ENCODE results near the gene CARMIL1.

CARMIL1 gene

DNA sequence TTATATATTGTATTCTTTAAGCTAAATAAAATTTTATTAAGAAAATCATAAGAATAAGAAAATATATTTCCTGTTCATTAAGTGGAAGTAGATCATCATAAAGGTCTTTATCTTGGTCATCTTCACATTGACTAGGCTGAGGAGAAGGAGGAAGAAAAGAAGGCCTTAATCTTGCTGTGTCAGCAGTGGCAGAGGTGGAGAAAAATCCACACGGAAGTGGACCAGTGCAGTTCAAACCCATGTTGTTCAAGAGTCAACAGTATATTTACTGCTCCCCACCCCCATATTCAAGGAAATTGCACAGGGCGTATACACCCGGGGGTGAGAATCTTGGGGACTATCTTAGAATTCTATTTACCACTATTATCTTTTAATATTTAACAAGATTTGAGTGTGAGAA lies 194.3 kb downstream of the CARMIL1 start:
- TF ChIP-seq, protein P1, sequence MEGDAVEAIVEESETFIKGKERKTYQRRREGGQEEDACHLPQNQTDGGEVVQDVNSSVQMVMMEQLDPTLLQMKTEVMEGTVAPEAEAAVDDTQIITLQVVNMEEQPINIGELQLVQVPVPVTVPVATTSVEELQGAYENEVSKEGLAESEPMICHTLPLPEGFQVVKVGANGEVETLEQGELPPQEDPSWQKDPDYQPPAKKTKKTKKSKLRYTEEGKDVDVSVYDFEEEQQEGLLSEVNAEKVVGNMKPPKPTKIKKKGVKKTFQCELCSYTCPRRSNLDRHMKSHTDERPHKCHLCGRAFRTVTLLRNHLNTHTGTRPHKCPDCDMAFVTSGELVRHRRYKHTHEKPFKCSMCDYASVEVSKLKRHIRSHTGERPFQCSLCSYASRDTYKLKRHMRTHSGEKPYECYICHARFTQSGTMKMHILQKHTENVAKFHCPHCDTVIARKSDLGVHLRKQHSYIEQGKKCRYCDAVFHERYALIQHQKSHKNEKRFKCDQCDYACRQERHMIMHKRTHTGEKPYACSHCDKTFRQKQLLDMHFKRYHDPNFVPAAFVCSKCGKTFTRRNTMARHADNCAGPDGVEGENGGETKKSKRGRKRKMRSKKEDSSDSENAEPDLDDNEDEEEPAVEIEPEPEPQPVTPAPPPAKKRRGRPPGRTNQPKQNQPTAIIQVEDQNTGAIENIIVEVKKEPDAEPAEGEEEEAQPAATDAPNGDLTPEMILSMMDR (IDR thresholded peaks at IDR 0.05; ENCODE audit: borderline replicate concordance, control extremely low read depth, extremely low read depth, insufficient read depth, missing control alignments) = no peak
- in situ Hi-C loops (cut with MboI; ENCODE audit: low sequenced_read_pairs, unreplicated experiment) = no loop called here
- no peak for DNase-seq (ENCODE audit: low spot score)

DNA sequence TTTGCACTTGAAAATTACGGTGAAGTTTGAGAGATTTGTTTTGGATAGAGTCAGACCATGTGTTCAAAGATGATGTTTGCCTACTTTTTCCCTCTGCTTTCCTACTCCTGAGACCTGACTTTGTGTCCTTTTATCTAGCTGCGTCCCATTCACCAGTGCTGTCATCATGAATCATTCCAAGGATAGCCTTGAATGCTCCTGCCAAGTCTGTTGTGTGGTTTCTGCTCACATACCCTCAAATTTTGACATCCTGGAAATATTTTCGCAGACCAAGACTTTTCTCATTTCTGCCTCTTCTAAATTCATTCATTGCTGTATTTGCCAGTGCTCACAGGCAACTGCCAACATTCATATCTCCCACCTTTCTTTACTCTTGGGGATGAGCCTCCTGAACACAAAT lies 197.0 kb downstream of the CARMIL1 start:
- TF ChIP-seq, protein P1 (IDR thresholded peaks at IDR 0.05; ENCODE audit: borderline replicate concordance, control extremely low read depth, extremely low read depth, insufficient read depth, missing control alignments) = no peak
- DNase-seq (ENCODE audit: low spot score) = no peak
- in situ Hi-C loops (cut with MboI; ENCODE audit: low sequenced_read_pairs, unreplicated experiment) = no loop called here

DNA sequence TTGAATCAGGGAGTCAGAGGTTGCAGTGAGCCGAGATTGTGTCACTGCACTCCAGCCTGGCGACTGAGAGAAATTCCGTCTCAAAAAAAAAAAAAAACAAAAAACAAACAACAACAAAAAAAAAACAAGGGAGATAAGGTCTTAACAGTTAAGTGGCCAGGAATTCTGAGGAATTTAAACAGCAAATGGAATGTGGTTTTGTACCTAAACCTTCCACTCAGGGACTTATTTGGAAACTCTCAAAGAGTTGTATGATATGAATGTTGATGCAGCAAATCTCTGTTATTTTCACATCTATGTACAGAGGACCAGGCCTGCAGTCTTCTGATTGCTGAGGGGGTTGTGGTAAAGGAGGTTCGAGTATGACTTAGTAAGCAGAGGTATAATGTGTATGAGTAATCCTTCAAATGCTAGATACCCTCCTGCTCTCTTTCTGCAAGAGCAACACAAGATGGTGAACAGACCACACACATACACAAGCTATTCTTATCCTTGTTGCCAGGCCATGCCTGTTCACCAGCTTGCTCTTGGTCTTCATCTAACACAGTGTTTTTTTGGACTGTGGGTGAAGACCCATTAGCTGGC lies 197.9 kb downstream of the CARMIL1 start:
- TF ChIP-seq, protein P1 (IDR thresholded peaks at IDR 0.05; ENCODE audit: borderline replicate concordance, control extremely low read depth, extremely low read depth, insufficient read depth, missing control alignments) = no peak
- in situ Hi-C loops (cut with MboI; ENCODE audit: low sequenced_read_pairs, unreplicated experiment) = no loop called here

DNA sequence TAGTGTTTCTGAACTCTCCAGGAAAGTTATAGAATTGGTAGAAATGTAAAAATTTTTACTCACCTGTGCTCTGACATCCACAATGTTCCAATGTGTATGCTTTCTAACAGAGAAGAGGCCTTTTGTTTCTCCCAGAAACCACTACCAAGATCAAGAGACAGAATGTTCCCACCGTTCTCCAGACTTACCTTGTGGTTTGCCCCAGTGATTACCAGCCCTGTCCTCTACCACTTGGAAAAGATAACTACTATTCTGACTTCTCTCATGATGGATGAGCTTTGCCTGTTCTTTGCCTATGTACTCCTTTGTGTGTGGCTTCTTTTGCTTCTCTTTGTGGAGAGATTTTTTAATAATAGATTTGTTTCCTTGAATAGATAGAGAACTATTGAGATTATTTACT lies 199.8 kb downstream of the CARMIL1 start:
- TF ChIP-seq, protein P1 (IDR thresholded peaks at IDR 0.05; ENCODE audit: borderline replicate concordance, control extremely low read depth, extremely low read depth, insufficient read depth, missing control alignments) = no peak
- in situ Hi-C loops (cut with MboI; ENCODE audit: low sequenced_read_pairs, unreplicated experiment) = no loop called here
- DNase-seq (ENCODE audit: low spot score) = no peak

More for the DNA sequence above, 197.9 kb downstream of the CARMIL1 start:
- DNase-seq (ENCODE audit: low spot score) = no peak

DNA sequence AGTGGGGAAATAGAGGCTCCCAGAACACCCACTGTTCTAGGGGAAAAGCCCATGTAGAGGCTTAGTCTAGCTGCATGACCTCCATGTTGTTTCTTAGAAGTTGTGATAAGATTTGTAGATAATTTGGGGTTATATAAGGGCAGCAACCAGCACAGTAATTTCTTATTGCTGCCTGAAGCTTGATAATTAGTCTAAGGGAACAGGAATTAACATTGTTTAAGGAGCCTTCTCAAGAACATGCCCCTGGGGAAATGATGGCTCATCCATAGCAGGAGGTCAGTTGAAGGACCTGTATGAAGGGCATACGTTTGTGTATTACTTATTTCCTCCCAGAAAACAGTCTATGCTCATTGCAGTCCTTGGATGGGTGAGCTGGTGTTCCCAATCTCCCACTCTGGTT lies 202.1 kb downstream of the CARMIL1 start:
- in situ Hi-C loops (cut with MboI; ENCODE audit: low sequenced_read_pairs, unreplicated experiment) = no loop called here
- TF ChIP-seq, protein P1 (IDR thresholded peaks at IDR 0.05; ENCODE audit: borderline replicate concordance, control extremely low read depth, extremely low read depth, insufficient read depth, missing control alignments) = no peak
- DNase-seq (ENCODE audit: low spot score) = no peak

DNA sequence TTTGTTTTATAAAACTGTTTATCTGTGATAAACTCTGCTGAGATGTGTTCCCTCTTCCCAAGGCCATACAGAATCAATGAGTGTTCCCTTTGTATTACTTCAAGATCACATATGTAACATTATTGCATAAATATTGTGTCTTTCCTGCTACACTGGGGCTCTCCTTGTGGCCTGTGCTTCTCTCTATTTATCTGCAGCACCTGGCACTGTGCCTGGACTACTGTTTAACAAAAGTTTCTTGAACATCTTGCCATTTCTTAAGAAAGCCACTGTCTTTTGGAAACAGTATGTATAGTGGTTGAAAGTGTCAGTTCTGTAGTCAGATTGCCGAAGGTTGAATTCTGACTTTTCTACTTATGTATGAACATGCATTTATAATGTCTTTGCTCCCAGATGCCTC lies 203.8 kb downstream of the CARMIL1 start:
- TF ChIP-seq, protein P1 (IDR thresholded peaks at IDR 0.05; ENCODE audit: borderline replicate concordance, control extremely low read depth, extremely low read depth, insufficient read depth, missing control alignments) = no peak
- DNase-seq (ENCODE audit: low spot score) = no peak
- in situ Hi-C loops (cut with MboI; ENCODE audit: low sequenced_read_pairs, unreplicated experiment) = no loop called here

Measured in GM13976 (cell line).